ENCODE data around the gene HPSE2.

Gene HPSE2

DNA sequence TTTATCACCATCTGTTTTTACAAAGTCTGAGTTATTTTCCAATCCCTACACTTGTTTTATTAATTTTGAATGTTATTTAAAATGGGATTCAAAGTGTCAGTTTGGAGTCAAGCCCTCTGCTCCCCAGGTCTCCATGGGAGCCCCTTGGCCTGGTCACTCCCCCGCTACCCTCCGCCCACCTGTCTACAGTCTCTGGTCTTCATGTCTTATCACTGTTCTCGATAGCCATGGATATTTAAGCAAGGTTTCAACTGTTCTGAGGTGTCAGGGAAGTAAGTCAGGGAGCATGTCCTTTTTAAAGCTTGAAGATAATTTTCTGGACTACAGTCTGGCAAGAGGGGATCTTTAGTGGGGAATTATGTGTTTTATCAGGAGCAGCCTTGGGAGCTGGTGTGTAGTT lies 769.8 kb downstream of the HPSE2 start:
- no peak overlapping the region for H3K4me3 ChIP-seq (ENCODE audit: low read depth in 1 of 2, low read length in 2 of 2)
- no peaks in the 10 kb centered on the region for H3K9me3 ChIP-seq (ENCODE audit: insufficient read depth, low read length, severe bottlenecking)
- DNase-seq: no peak
- ATAC-seq (ENCODE audit: insufficient read depth, low read depth): no peak
- H2AFZ ChIP-seq (ENCODE audit: low read depth, low read length): no peak overlapping the region
- H4K20me1 ChIP-seq (ENCODE audit: insufficient read depth, low read length): no peaks in the 10 kb centered on the region
- no peak overlapping the region for H3K27ac ChIP-seq (ENCODE audit: low read length)
- H3K9ac ChIP-seq (ENCODE audit: low read depth, low read length): no peak overlapping the region
- peaks cover 19% of the 10 kb centered on the region for H3K27me3 ChIP-seq (ENCODE audit: insufficient read depth, low read length, poor library complexity)
- TF ChIP-seq EZH2 (IDR thresholded peaks at IDR 0.05; ENCODE audit: borderline replicate concordance, low read depth, low read length, severe bottlenecking): no peak
- TF ChIP-seq, protein P1, sequence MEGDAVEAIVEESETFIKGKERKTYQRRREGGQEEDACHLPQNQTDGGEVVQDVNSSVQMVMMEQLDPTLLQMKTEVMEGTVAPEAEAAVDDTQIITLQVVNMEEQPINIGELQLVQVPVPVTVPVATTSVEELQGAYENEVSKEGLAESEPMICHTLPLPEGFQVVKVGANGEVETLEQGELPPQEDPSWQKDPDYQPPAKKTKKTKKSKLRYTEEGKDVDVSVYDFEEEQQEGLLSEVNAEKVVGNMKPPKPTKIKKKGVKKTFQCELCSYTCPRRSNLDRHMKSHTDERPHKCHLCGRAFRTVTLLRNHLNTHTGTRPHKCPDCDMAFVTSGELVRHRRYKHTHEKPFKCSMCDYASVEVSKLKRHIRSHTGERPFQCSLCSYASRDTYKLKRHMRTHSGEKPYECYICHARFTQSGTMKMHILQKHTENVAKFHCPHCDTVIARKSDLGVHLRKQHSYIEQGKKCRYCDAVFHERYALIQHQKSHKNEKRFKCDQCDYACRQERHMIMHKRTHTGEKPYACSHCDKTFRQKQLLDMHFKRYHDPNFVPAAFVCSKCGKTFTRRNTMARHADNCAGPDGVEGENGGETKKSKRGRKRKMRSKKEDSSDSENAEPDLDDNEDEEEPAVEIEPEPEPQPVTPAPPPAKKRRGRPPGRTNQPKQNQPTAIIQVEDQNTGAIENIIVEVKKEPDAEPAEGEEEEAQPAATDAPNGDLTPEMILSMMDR (IDR thresholded peaks at IDR 0.05; ENCODE audit: borderline replicate concordance, extremely low read depth, low read length, poor library complexity, severe bottlenecking): no peak
- H3K36me3 ChIP-seq (ENCODE audit: insufficient read depth, low read length): no peaks in the 10 kb centered on the region
- H3K79me2 ChIP-seq (ENCODE audit: insufficient read depth, low read length): no peaks in the 10 kb centered on the region
- H3K4me2 ChIP-seq (ENCODE audit: insufficient read depth, low read length): no peak overlapping the region
- H3K4me1 ChIP-seq (ENCODE audit: insufficient read depth, low read length): no peaks in the 10 kb centered on the region

DNA sequence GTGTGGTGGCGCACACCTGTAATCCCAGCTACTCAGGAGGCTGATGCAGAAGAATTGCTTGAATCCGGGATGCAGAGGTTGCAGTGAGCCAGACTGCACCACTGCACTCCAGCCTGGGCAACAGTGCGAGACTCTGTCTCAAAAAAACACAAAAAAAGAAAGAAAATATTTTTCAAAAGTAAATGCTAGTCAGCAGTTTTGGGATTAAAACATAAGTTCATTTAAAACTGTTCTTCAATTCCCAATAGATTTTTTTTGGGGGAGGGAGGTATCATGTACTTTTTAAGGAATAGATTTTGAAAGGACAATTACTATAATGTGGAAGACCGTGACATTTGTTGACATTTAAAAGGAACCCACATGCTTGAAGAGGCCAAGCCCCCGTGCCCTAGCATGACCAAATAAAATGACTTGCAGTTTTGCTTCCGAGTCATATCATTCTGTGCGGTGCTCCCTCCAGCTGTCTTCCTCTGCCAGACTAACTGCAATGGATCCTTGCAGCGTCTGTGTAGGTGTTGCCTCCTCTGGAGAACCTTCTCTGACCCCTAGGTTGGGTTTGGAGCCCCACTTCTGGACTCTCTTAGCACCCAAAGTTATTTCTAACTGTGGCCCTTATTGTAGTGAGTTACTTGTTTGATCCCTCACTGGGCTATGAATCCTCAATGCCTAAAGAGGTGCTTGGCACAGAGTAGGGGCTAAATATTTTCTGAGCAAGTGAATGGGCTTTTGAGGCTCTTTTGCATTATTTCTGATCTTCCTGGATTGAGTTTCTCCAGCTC lies 771.5 kb downstream of the HPSE2 start:
- ATAC-seq (ENCODE audit: insufficient read depth, low read depth): no peak
- no peaks in the 10 kb centered on the region for H4K20me1 ChIP-seq (ENCODE audit: insufficient read depth, low read length)
- H3K4me3 ChIP-seq (ENCODE audit: low read depth in 1 of 2, low read length in 2 of 2): no peak overlapping the region
- no peaks in the 10 kb centered on the region for H3K9me3 ChIP-seq (ENCODE audit: insufficient read depth, low read length, severe bottlenecking)
- H2AFZ ChIP-seq (ENCODE audit: low read depth, low read length): no peak overlapping the region
- H3K4me1 ChIP-seq (ENCODE audit: insufficient read depth, low read length): no peaks in the 10 kb centered on the region
- peaks cover 14% of the 10 kb centered on the region for H3K27me3 ChIP-seq (ENCODE audit: insufficient read depth, low read length, poor library complexity)
- DNase-seq: no peak
- H3K36me3 ChIP-seq (ENCODE audit: insufficient read depth, low read length): no peaks in the 10 kb centered on the region
- no peak overlapping the region for H3K27ac ChIP-seq (ENCODE audit: low read length)
- H3K9ac ChIP-seq (ENCODE audit: low read depth, low read length): no peak overlapping the region
- TF ChIP-seq EZH2 (IDR thresholded peaks at IDR 0.05; ENCODE audit: borderline replicate concordance, low read depth, low read length, severe bottlenecking): no peak
- TF ChIP-seq, protein P1 (IDR thresholded peaks at IDR 0.05; ENCODE audit: borderline replicate concordance, extremely low read depth, low read length, poor library complexity, severe bottlenecking): no peak
- H3K79me2 ChIP-seq (ENCODE audit: insufficient read depth, low read length): no peaks in the 10 kb centered on the region
- no peak overlapping the region for H3K4me2 ChIP-seq (ENCODE audit: insufficient read depth, low read length)

DNA sequence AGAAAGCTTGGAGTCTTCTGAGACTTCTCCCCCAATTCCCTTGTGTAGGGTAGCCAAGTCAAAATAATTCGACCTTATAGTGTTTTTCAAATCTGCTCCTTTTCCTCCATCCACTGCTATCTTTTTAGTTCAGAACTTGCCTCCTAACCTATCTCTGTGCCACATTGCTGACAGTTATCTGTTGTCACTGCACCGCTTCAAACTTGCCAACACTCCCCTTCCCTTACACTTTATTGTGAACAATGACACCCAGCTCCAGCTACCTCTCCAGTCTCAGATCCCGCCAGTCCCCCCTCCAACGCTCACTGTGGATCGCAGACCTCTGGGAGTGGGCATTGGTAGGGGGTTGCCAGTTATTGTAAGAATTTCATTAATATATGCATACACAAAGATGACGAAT lies 772.6 kb downstream of the HPSE2 start:
- Histone ChIP-seq H3K9ac (ENCODE audit: low read depth, low read length) (no peak overlapping the region), H4K20me1 (ENCODE audit: insufficient read depth, low read length) (no peaks in the 10 kb centered on the region), H3K27ac (ENCODE audit: low read length) (no peak overlapping the region), H3K9me3 (ENCODE audit: insufficient read depth, low read length, severe bottlenecking) (no peaks in the 10 kb centered on the region), H3K4me1 (ENCODE audit: insufficient read depth, low read length) (no peaks in the 10 kb centered on the region), H3K36me3 (ENCODE audit: insufficient read depth, low read length) (no peaks in the 10 kb centered on the region), H3K4me3 (ENCODE audit: low read depth in 1 of 2, low read length in 2 of 2) (no peak overlapping the region), H2AFZ (ENCODE audit: low read depth, low read length) (no peak overlapping the region), H3K4me2 (ENCODE audit: insufficient read depth, low read length) (no peak overlapping the region), H3K79me2 (ENCODE audit: insufficient read depth, low read length) (no peaks in the 10 kb centered on the region), H3K27me3 (ENCODE audit: insufficient read depth, low read length, poor library complexity) (peaks cover 13% of the 10 kb centered on the region)
- no peak for TF ChIP-seq EZH2 (IDR thresholded peaks at IDR 0.05; ENCODE audit: borderline replicate concordance, low read depth, low read length, severe bottlenecking)
- TF ChIP-seq, protein P1 (IDR thresholded peaks at IDR 0.05; ENCODE audit: borderline replicate concordance, extremely low read depth, low read length, poor library complexity, severe bottlenecking): no peak
- ATAC-seq (ENCODE audit: insufficient read depth, low read depth) (no peak), DNase-seq (no peak)

Measured in DND-41 (cell line).